H9 (cell line): ENCODE data around the gene HOGA1. TPM values are rescaled to one million over a fixed set of nuclear protein-coding genes. Genes with fewer than 3 reads are reported as not detected.

Experiments
- DNase-seq: peaks from one replicate; pipeline ENCODE4 v3.0.0-alpha.2; 2017
- H2AFZ ChIP-seq: one replicate; pipeline ENCODE4 v1.6.1; 2013; ENCODE audit warnings: mild to moderate bottlenecking, low read length, control low read depth, moderate library complexity
- H2AK5ac ChIP-seq: 2 replicates; pipeline ENCODE4 v1.6.1; 2013; ENCODE audit warnings: low read length, control low read depth, mixed read lengths; ENCODE audit not compliant: insufficient read length
- H2BK120ac ChIP-seq: one replicate; pipeline ENCODE4 v1.6.1; 2013; ENCODE audit warnings: low read depth, mild to moderate bottlenecking, low read length, control low read depth, inconsistent platforms; ENCODE audit not compliant: poor library complexity, severe bottlenecking
- H2BK12ac ChIP-seq: 2 replicates; pipeline ENCODE4 v1.6.1; 2013; ENCODE audit warnings: low read length, control low read depth, mixed read lengths, low read depth; ENCODE audit not compliant: insufficient read length
- H2BK15ac ChIP-seq: 2 replicates; pipeline ENCODE4 v1.6.1; 2013; ENCODE audit warnings: low read depth, low read length, control low read depth
- H2BK20ac ChIP-seq: one replicate; pipeline ENCODE4 v1.6.1; 2013; ENCODE audit warnings: low read depth, mild to moderate bottlenecking, low read length, control low read depth, inconsistent platforms; ENCODE audit not compliant: poor library complexity, severe bottlenecking
- H2BK5ac ChIP-seq: 2 replicates; pipeline ENCODE4 v1.6.1; 2013; ENCODE audit warnings: low read length, control low read depth, mixed read lengths; ENCODE audit not compliant: insufficient read length
- H3K14ac ChIP-seq: 2 replicates; pipeline ENCODE4 v1.6.1; 2013; ENCODE audit warnings: low read length, control low read depth; ENCODE audit not compliant: insufficient read depth
- H3K18ac ChIP-seq: 2 replicates; pipeline ENCODE4 v1.6.1; 2013; ENCODE audit warnings: low read depth, mild to moderate bottlenecking, mixed read lengths, low read length, control low read depth; ENCODE audit not compliant: insufficient read length
- H3K23ac ChIP-seq: 2 replicates; pipeline ENCODE4 v1.6.1; 2013; ENCODE audit warnings: low read length, control low read depth, mixed read lengths, low read depth; ENCODE audit not compliant: insufficient read length
- H3K23me2 ChIP-seq: 2 replicates; pipeline ENCODE4 v1.6.1; 2013; ENCODE audit warnings: low read depth, mild to moderate bottlenecking, mixed read lengths, low read length, control low read depth; ENCODE audit not compliant: insufficient read length, poor library complexity, severe bottlenecking
- H3K27ac ChIP-seq: 2 replicates; pipeline ENCODE4 v1.5.1; 2013; ENCODE audit warnings: low read length, control low read depth, mixed read lengths, low read depth; ENCODE audit not compliant: insufficient read length
- H3K27me3 ChIP-seq: 2 replicates; pipeline ENCODE4 v1.6.1; 2013; ENCODE audit warnings: low read length, control low read depth, inconsistent platforms; ENCODE audit not compliant: insufficient read depth
- H3K4ac ChIP-seq: 2 replicates; pipeline ENCODE4 v1.6.1; 2013; ENCODE audit warnings: low read depth, mild to moderate bottlenecking, control low read depth, inconsistent platforms, low read length, moderate library complexity
- H3K4me1 ChIP-seq: 2 replicates; pipeline ENCODE4 v1.6.1; 2013; ENCODE audit warnings: low read length, control low read depth, inconsistent platforms; ENCODE audit not compliant: insufficient read depth
- H3K4me2 ChIP-seq: 2 replicates; pipeline ENCODE4 v1.6.1; 2013; ENCODE audit warnings: low read length, control low read depth, mixed read lengths; ENCODE audit not compliant: insufficient read length, insufficient read depth
- H3K56ac ChIP-seq: 2 replicates; pipeline ENCODE4 v1.6.1; 2013; ENCODE audit warnings: low read depth, mild to moderate bottlenecking, mixed read lengths, low read length, control low read depth; ENCODE audit not compliant: insufficient read length
- H3K79me1 ChIP-seq: 2 replicates; pipeline ENCODE4 v1.6.1; 2013; ENCODE audit warnings: low read depth, mild to moderate bottlenecking, moderate library complexity, low read length, control low read depth, inconsistent platforms; ENCODE audit not compliant: insufficient read depth, poor library complexity, severe bottlenecking
- H3K79me2 ChIP-seq: 2 replicates; pipeline ENCODE4 v1.6.1; 2013; ENCODE audit warnings: low read length, control low read depth, inconsistent platforms; ENCODE audit not compliant: insufficient read depth
- H3K9ac ChIP-seq: 2 replicates; pipeline ENCODE4 v1.6.1; 2013; ENCODE audit warnings: low read length, control low read depth, mixed read lengths; ENCODE audit not compliant: insufficient read length; ENCODE audit errors: extremely low read depth
- H3K9me3 ChIP-seq: one replicate; pipeline ENCODE4 v1.6.1; 2013; ENCODE audit warnings: low read depth, low read length, inconsistent platforms; ENCODE audit not compliant: control insufficient read depth
- H3T11ph ChIP-seq: one replicate; pipeline ENCODE4 v1.6.1; 2013; ENCODE audit warnings: mild to moderate bottlenecking, low read length, control low read depth, inconsistent platforms
- H4K20me1 ChIP-seq: one replicate; pipeline ENCODE4 v1.6.1; 2013; ENCODE audit not compliant: control insufficient read depth, insufficient read length, insufficient read depth
- H4K5ac ChIP-seq: 2 replicates; pipeline ENCODE4 v1.6.1; 2013; ENCODE audit warnings: low read depth, mild to moderate bottlenecking, mixed read lengths, low read length, control low read depth; ENCODE audit not compliant: insufficient read length
- H4K8ac ChIP-seq: replicated peaks from 2 replicates; pipeline ENCODE4 v1.6.1; 2013; ENCODE audit warnings: low read length, control low read depth, mixed read lengths, low read depth; ENCODE audit not compliant: insufficient read length
- H4K91ac ChIP-seq: 2 replicates; pipeline ENCODE4 v1.6.1; 2013; ENCODE audit warnings: low read depth, mild to moderate bottlenecking, moderate library complexity, mixed read lengths, low read length, control low read depth; ENCODE audit not compliant: insufficient read length
- H3K27ac Mint-ChIP-seq, 3 experiments: 2 replicates in 2 of 3; 3 replicates in 1 of 3; pipeline ENCODE4 v1.8.0; 2020 to 2021; ENCODE audit warnings: mixed read lengths in 3 of 3, mild to moderate bottlenecking in 1 of 3, moderate library complexity in 1 of 3
- H3K27me3 Mint-ChIP-seq: 2 replicates; pipeline ENCODE4 v1.8.0; 2021; ENCODE audit warnings: low read depth, mild to moderate bottlenecking, moderate library complexity, mixed read lengths
- H3K36me3 Mint-ChIP-seq, 3 experiments: 2 replicates in 2 of 3; 3 replicates in 1 of 3; pipeline ENCODE4 v1.8.0; 2020 to 2021; ENCODE audit warnings: low read depth in 3 of 3, mixed read lengths in 3 of 3; ENCODE audit not compliant: insufficient read depth in 1 of 3
- H3K4me1 Mint-ChIP-seq, 2 experiments: 2 replicates each; pipeline ENCODE4 v1.8.0; 2020; ENCODE audit warnings: mixed read lengths in 2 of 2
- H3K4me3 Mint-ChIP-seq, 2 experiments: 2 replicates in 1 of 2; 3 replicates in 1 of 2; pipeline ENCODE4 v1.8.0; 2020 to 2021; ENCODE audit warnings: mild to moderate bottlenecking in 2 of 2, mixed read lengths in 2 of 2, moderate library complexity in 1 of 2
- H3K9me3 Mint-ChIP-seq, 2 experiments: 2 replicates in 1 of 2; 3 replicates in 1 of 2; pipeline ENCODE4 v1.8.0; 2020; ENCODE audit warnings: mild to moderate bottlenecking in 2 of 2, mixed read lengths in 2 of 2, moderate library complexity in 1 of 2
- WGBS: extraction: QIAGEN DNeasy Blood & Tissue Kit; methylation state at CpG from one replicate; pipeline ENCODE4 v1.1.7; 2013; ENCODE audit warnings: missing lambda C conversion rate, low lambda C conversion rate, mixed read lengths; ENCODE audit not compliant: insufficient read length; ENCODE audit errors: extremely low coverage; 5-methylcytosine and 5-hydroxymethylcytosine counted together
- total RNA-seq: library from RNA; stranded (reverse); gene quantifications from 2 replicates; pipeline ENCODE4 v1.2.1, GENCODE V29; 2021
- TF ChIP-seq, protein P1 (sequence below): fragments of 200-600 bp; sonication (generic); conservative IDR thresholded peaks from 3 replicates; pipeline ENCODE4 v1.8.0; 2021; ENCODE audit warnings: antibody characterized with exemption, mild to moderate bottlenecking

HOGA1 gene
- total RNA-seq, 1 experiment from 2014 or later = 0.79 TPM

DNA sequence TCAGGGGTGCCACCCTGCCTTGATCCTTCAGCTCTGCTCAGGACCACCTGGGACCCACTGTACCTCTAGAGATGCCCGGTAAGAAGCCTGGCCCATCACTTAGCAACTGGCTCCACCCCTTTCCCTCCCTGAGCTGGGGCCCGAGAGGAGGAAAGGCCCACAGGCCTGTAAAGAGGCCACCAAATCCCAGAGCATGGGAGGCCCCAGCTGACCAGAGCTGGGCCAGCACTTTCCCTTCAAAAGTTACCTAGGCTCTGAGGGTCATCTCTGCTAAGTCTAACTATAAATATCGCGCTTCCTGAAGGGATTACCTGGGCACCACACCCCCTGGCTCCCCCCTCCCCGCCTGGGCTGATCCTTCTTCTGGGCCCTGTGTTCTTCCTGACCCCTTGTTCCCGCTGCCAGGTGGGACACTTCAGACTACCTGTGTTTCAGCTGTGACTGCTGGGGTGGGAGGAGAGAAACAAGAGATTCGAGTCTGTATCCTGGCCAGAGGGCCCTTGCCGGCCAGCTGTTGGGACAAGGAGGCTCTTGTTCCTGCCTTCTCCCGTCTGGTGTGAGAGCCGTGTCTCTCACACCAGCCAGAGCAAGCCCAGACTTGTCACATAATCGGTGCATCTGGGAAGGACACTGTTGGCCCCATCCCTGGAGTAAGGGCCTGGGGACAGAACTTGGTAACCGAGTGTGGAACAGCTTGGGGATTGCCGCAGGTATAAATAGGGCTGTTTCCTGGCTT, 34.4 kb upstream of the HOGA1 start:
- peak; percentile 66 for DNase-seq
- H3K4me1 Mint-ChIP-seq = peaks cover 29 to 41% of the 10 kb centered on the region in 2 experiments

More for the DNA sequence above, 34.4 kb upstream of the HOGA1 start:
- H3K79me2 ChIP-seq = no peaks in the 10 kb centered on the region; the same call in 1 of the 2 replicates
- H3K9me3 ChIP-seq = no peaks in the 10 kb centered on the region
- H3T11ph ChIP-seq = no peak overlapping the region
- Mint-ChIP-seq H3K4me3 (no peak overlapping the region), H3K27ac (peak overlapping the region; percentile 27 to 66 (median 53); a peak in 5 of 7 replicates), H3K27me3 (no peaks in the 10 kb centered on the region), H3K9me3 (no peaks in the 10 kb centered on the region), H3K36me3 (peaks cover 0 to 1% (median 0%) of the 10 kb centered on the region in 3 experiments; a peak in 3 of 7 replicates)
- H2BK120ac ChIP-seq = no peak overlapping the region
- no peak overlapping the region for H4K5ac ChIP-seq
- H3K23ac ChIP-seq = no peak overlapping the region
- H3K23me2 ChIP-seq = no peaks in the 10 kb centered on the region
- no peak overlapping the region for H2AK5ac ChIP-seq
- H2BK15ac ChIP-seq = no peak overlapping the region
- no peak overlapping the region for H2BK20ac ChIP-seq
- no CpG with 5 or more reads among the region's 13 CpGs for WGBS
- TF ChIP-seq, protein P1, sequence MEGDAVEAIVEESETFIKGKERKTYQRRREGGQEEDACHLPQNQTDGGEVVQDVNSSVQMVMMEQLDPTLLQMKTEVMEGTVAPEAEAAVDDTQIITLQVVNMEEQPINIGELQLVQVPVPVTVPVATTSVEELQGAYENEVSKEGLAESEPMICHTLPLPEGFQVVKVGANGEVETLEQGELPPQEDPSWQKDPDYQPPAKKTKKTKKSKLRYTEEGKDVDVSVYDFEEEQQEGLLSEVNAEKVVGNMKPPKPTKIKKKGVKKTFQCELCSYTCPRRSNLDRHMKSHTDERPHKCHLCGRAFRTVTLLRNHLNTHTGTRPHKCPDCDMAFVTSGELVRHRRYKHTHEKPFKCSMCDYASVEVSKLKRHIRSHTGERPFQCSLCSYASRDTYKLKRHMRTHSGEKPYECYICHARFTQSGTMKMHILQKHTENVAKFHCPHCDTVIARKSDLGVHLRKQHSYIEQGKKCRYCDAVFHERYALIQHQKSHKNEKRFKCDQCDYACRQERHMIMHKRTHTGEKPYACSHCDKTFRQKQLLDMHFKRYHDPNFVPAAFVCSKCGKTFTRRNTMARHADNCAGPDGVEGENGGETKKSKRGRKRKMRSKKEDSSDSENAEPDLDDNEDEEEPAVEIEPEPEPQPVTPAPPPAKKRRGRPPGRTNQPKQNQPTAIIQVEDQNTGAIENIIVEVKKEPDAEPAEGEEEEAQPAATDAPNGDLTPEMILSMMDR = no peak
- H3K27me3 ChIP-seq = no peaks in the 10 kb centered on the region
- H3K4me2 ChIP-seq = no peak overlapping the region
- no peak overlapping the region for H4K8ac ChIP-seq
- H4K20me1 ChIP-seq = no peaks in the 10 kb centered on the region
- H3K56ac ChIP-seq = no peak overlapping the region
- H3K9ac ChIP-seq = no peak overlapping the region
- H4K91ac ChIP-seq = no peak overlapping the region
- no peak overlapping the region for H2AFZ ChIP-seq
- peaks cover 6% of the 10 kb centered on the region; the same call in 1 of the 2 replicates for H3K4me1 ChIP-seq
- H3K14ac ChIP-seq = peak overlapping the region; percentile 44; the same call in 1 of the 2 replicates
- H3K4ac ChIP-seq = no peak overlapping the region
- peak overlapping the region; percentile 13 for H3K18ac ChIP-seq
- no peak overlapping the region for H3K27ac ChIP-seq
- H2BK12ac ChIP-seq = no peak overlapping the region
- no peaks in the 10 kb centered on the region for H3K79me1 ChIP-seq
- H2BK5ac ChIP-seq = no peak overlapping the region
